Peyer's patch (tissue), 4 donors: ENCODE data around the gene PLLP. TPM values are rescaled to one million over a fixed set of nuclear protein-coding genes. Genes with fewer than 3 reads are reported as not detected.
"Not testable (repeated sequence)": the region's sequence is repeated elsewhere in the genome, so short reads cannot be mapped to it uniquely, and the experiment has no call there.

Experiments
- DNase-seq, 3 donors: peaks; one replicate each; pipeline ENCODE4 v3.0.0-alpha.2; 2017 to 2019
- H3K27ac ChIP-seq, 4 donors: fragments of 200-600 bp; sonication (generic); one replicate each; pipeline ENCODE4 v1.5.1; 2016 to 2019
- H3K27me3 ChIP-seq, 2 donors: fragments of 200-600 bp; sonication (generic); one replicate each; pipeline ENCODE4 v1.5.1; 2019
- H3K36me3 ChIP-seq, 3 donors: fragments of 200-600 bp; sonication (generic); one replicate each; pipeline ENCODE4 v1.5.1; 2016 to 2019
- H3K4me1 ChIP-seq, 4 donors: fragments of 200-600 bp; sonication (generic); one replicate each; pipeline ENCODE4 v1.5.1; 2016 to 2019
- H3K4me3 ChIP-seq, 4 donors: fragments of 200-600 bp; sonication (generic); 1 replicate in 3 of 4; 2 replicates in 1 of 4; pipeline ENCODE4 v1.5.1; 2016 to 2019; ENCODE audit warnings: mild to moderate bottlenecking in 1 of 4
- H3K9me3 ChIP-seq, 4 donors: fragments of 200-600 bp; sonication (generic); one replicate each; pipeline ENCODE4 v1.5.1; 2016 to 2019; ENCODE audit warnings: mild to moderate bottlenecking in 1 of 4
- CTCF ChIP-seq, 6 experiments: fragments of 450-650 bp in 4 of 6; fragments of 200-600 bp in 2 of 6; sonication (generic) in 1 of 6; IDR thresholded peaks; one replicate each; pipeline ENCODE4 v1.5.1; 2017 to 2019; ENCODE audit warnings: antibody characterized with exemption in 6 of 6, mild to moderate bottlenecking in 3 of 6, moderate library complexity in 1 of 6
- POLR2A ChIP-seq, 2 donors: fragments of 450-650 bp; IDR thresholded peaks; one replicate each; pipeline ENCODE4 v1.5.1; 2017; ENCODE audit warnings: antibody characterized with exemption in 2 of 2, mild to moderate bottlenecking in 2 of 2, moderate library complexity in 2 of 2
- total RNA-seq, 4 donors: library from RNA; depleted of rRNA; stranded (reverse); fragments of >200 nt; gene quantifications; one replicate each; pipeline ENCODE4 v1.1.0, GENCODE V29; 2016

The PLLP gene
- total RNA-seq, 4 donors from 2014 or later, result 1.7 to 152 (median 126) TPM

GRCh38 chr16:57270221-57271062 lies 14.0 kb downstream of the PLLP start:
- DNase-seq, result peak in 1 of 3 donors; percentile 41
- TF ChIP-seq POLR2A (IDR thresholded peaks at IDR 0.05), result no peak
- no peak for TF ChIP-seq CTCF (IDR thresholded peaks at IDR 0.05)
- no peak overlapping the region for H3K4me3 ChIP-seq
- no peaks in the 10 kb centered on the region for H3K27me3 ChIP-seq
- H3K27ac ChIP-seq, result peak overlapping the region in 2 of 4 donors; percentile 93 to 96
- no peaks in the 10 kb centered on the region for H3K36me3 ChIP-seq
- H3K4me1 ChIP-seq, result peaks cover 0 to 30% (median 11%) of the 10 kb centered on the region in 4 donors
- H3K9me3 ChIP-seq, result no peaks in the 10 kb centered on the region

GRCh38 chr16:57268804-57269800 lies 15.4 kb downstream of the PLLP start:
- TF ChIP-seq POLR2A (IDR thresholded peaks at IDR 0.05), result peak; percentile 95 to 99
- TF ChIP-seq CTCF (IDR thresholded peaks at IDR 0.05), result no peak
- Histone ChIP-seq H3K4me1 (peaks cover 0 to 35% (median 11%) of the 10 kb centered on the region in 4 donors), H3K27me3 (no peaks in the 10 kb centered on the region), H3K9me3 (no peaks in the 10 kb centered on the region), H3K4me3 (peak overlapping the region in 1 of 4 donors; percentile 11), H3K36me3 (no peaks in the 10 kb centered on the region), H3K27ac (peak overlapping the region in 3 of 4 donors; percentile 74 to 96 (median 93))
- peak in 2 of 3 donors; percentile 91 for DNase-seq

DNA sequence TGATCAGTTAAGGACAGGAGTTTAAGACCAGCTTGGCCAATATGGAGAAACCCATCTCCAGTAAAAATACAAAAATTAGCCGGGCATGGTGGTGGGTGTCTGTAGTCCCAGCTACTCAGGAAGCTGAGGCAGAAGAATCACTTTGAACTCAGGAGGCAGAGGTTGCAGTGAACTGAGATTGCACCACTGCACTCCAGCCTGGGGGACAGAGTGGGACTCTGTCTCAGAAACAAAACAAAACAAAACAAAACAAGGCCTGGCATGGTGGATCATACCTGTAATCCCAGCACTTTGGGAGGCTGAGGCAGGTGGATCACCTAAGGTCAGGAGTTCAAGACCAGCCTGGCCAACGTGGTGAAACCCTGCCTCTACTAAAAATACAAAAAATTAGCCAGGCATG lies 17.1 kb downstream of the PLLP start:
- H3K27ac ChIP-seq, result peak overlapping the region in 3 of 4 donors; percentile 74 to 96 (median 93)
- H3K4me1 ChIP-seq, result peaks cover 0 to 35% (median 11%) of the 10 kb centered on the region in 4 donors
- DNase-seq, H3K4me3 ChIP-seq, H3K9me3 ChIP-seq, H3K27me3 ChIP-seq, H3K36me3 ChIP-seq: not testable (repeated sequence)

DNA sequence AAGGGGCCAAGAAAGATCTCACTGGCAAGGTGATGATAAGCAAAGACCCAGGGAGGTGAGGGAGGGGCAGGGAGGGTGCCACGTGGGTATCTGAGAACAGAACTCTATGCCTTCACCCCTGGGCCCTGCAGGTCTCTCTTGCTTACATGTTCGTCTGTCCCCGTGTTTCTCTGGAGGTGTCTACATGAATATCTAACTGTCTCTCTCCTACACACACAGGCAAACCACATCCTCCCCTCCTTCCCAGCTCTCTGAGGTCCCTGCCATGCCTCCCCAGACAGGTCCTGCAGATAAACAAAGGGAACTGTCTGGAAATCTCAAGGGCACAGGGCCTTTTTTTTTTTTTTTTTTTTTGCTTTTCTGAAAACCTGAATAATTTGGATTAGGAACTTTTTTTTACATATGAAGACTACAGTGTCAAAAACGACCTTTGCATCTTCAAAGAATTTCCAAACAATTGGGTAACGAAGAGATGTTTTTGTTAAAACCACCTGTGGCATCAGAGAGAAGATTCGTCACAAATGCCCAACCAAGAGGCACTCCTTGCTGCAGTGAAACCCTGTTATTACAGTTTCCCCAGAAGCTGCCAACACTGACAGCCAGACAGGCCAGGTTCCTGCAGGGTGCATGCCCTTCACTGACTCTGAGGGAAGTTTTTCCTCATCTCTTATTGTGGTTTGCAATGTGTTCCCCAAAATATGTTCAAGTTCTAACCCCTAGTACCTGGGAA lies 17.8 kb downstream of the PLLP start:
- no peaks in the 10 kb centered on the region for H3K36me3 ChIP-seq
- peak overlapping the region in 2 of 4 donors; percentile 32 to 34 for H3K4me3 ChIP-seq
- H3K27me3 ChIP-seq, result no peaks in the 10 kb centered on the region
- no peaks in the 10 kb centered on the region for H3K9me3 ChIP-seq
- peaks cover 0 to 35% (median 11%) of the 10 kb centered on the region in 4 donors for H3K4me1 ChIP-seq
- TF ChIP-seq POLR2A (IDR thresholded peaks at IDR 0.05) (no peak), CTCF (IDR thresholded peaks at IDR 0.05) (no peak)
- H3K27ac ChIP-seq, result peak overlapping the region in 3 of 4 donors; percentile 74 to 96 (median 93)
- DNase-seq, result peak in 2 of 3 donors; percentile 21 to 37

DNA sequence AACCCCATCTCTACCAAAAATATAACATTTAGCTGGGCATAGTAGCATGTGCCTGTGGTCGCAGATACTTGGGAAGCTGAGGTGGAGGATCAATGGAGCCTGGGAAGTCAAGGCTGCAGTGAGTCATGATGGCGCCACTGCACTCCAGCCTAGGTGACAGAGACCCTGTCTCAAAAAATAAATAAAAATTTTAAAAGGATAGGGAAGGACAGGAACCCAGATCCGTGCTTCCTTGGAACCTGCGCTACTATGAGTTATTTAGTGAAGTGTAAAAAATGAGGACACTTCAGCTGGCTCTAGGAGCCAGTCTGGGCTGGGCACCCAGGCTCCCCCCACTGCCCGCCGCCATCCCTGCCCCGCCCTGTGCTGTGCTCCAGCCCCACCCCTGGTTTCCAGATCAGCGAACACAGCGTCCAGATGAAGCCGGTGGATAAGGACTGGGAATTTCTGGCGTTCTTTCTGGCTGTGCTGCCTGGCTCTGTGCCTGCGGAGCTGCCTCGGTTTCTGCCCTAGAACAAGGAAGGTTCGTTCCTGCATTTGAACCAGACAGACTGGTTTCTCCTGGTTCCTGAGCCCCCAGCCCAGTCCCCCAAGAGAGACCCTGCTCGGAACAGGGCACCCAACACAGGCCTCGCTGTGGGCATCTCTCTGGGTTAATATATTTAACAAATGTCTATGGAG lies 18.5 kb downstream of the PLLP start:
- Histone ChIP-seq H3K36me3 (no peaks in the 10 kb centered on the region), H3K4me3 (peak overlapping the region in 2 of 4 donors; percentile 32 to 34), H3K27me3 (no peaks in the 10 kb centered on the region), H3K4me1 (peaks cover 0 to 35% (median 11%) of the 10 kb centered on the region in 4 donors), H3K27ac (peak overlapping the region in 3 of 4 donors; percentile 74 to 96 (median 93)), H3K9me3 (no peaks in the 10 kb centered on the region)
- peak in 2 of 3 donors; percentile 84 to 88 for DNase-seq
- no peak for TF ChIP-seq CTCF (IDR thresholded peaks at IDR 0.05)
- peak; percentile 37 to 77 for TF ChIP-seq POLR2A (IDR thresholded peaks at IDR 0.05)
